IMR-90 (cell line): Measurements from ENCODE around the gene SPSB2.

Source experiments
- BHLHE40 ChIP-seq: fragments of 150-350 bp; IDR thresholded peaks from 2 replicates; pipeline ENCODE4 v1.6.1; 2016; ENCODE audit warnings: mild to moderate bottlenecking, low read depth, low read length
- CHD1 ChIP-seq: IDR thresholded peaks from 2 replicates; pipeline ENCODE4 v1.6.1; 2012; ENCODE audit warnings: low read depth, low read length, improper control_type of control experiment
- CTCF ChIP-seq: conservative IDR thresholded peaks from 2 replicates; pipeline ENCODE4 v1.5.1; 2012; ENCODE audit warnings: mild to moderate bottlenecking, low read depth, low read length, improper control_type of control experiment
- MXI1 ChIP-seq: IDR thresholded peaks from 2 replicates; pipeline ENCODE4 v1.6.1; 2012; ENCODE audit warnings: low read depth, mild to moderate bottlenecking, low read length, moderate library complexity, borderline replicate concordance
- RFX5 ChIP-seq: IDR thresholded peaks from 2 replicates; pipeline ENCODE4 v1.8.0; 2012; ENCODE audit warnings: low read depth, mild to moderate bottlenecking, low read length, moderate library complexity

GRCh38 chr12:6826734-6827436 lies 46.2 kb downstream of the SPSB2 start:
- TF ChIP-seq CTCF (no peak), MXI1 (no peak), CHD1 (no peak), RFX5 (no peak), BHLHE40 (no peak)
